Measurements from ENCODE around the gene KIRREL3. TPM values are rescaled to one million over a fixed set of nuclear protein-coding genes. Genes with fewer than 3 reads are reported as not detected.

KIRREL3 gene
- total RNA-seq: 10 to 100 TPM in 1 of 4 donors, 1 to 10 TPM in 1, under 1 TPM in 1, not detected in 1; 0.82 to 15.7 (median 1.4) TPM

DNA sequence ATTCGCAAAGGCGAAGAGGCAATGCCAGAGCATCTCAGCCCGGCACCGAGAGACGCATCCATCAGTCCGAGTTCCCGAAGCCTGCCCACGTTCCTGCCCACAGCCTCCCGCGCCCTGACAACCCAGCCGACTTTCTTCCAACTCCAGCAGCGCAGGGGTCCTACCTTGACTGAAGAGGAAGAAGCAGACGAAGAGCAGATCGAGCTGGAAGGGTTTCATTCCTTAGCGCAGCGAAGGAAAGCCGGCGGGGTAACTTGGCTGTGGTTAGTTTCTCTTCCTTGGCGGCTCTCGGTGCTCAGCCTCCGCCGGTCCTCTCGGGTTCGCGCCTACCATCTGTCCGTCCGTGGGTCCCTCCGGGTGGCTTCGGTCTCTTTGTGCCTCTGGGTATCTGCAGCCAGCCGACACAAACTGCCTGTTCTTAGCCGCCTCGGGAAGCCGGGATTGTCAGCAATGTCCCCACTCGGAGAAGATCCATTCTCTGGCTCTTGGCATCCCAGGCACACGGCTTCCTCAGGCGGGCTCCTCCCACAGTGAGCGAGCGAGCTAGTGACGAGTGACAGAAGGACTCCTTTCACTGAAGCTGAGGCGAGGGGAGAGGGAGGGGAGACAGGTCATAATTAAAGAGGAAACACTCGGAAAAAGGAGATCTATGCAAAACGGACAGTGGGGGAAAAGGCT, at the start of gene KIRREL3:
Gene KIRREL3, minus strand, starts transcription at position 480 of the 678 bp plus-strand sequence.
- TF ChIP-seq POLR2A (IDR thresholded peaks at IDR 0.05) (no peak), POLR2AphosphoS5 (IDR thresholded peaks at IDR 0.05) (no peak), EP300 (IDR thresholded peaks at IDR 0.05; ENCODE audit: low read depth) (no peak)
- TF ChIP-seq, protein P1, sequence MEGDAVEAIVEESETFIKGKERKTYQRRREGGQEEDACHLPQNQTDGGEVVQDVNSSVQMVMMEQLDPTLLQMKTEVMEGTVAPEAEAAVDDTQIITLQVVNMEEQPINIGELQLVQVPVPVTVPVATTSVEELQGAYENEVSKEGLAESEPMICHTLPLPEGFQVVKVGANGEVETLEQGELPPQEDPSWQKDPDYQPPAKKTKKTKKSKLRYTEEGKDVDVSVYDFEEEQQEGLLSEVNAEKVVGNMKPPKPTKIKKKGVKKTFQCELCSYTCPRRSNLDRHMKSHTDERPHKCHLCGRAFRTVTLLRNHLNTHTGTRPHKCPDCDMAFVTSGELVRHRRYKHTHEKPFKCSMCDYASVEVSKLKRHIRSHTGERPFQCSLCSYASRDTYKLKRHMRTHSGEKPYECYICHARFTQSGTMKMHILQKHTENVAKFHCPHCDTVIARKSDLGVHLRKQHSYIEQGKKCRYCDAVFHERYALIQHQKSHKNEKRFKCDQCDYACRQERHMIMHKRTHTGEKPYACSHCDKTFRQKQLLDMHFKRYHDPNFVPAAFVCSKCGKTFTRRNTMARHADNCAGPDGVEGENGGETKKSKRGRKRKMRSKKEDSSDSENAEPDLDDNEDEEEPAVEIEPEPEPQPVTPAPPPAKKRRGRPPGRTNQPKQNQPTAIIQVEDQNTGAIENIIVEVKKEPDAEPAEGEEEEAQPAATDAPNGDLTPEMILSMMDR (IDR thresholded peaks at IDR 0.05): no peak
- intact Hi-C loops (cut with DNase I; ENCODE audit: low total_unique reads): loop anchor here (5.0 kb wide), 1 partner anchor 1503 kb away; the partner anchor contains the start of gene FEZ1
- H3K36me3 ChIP-seq: no peaks in the 10 kb centered on the region
- 0 to 4% methylated on average over 3 to 41 of the region's 42 CpGs for WGBS, 2 donors (ENCODE audit: low coverage in 1 of 2)
- in situ Hi-C loops (cut with MboI; ENCODE audit: low pct_ligation_motif_present in 1 of 4, low pct_unique_long_range_greater_than_20kb in 1 of 4, low sequenced_read_pairs in 3 of 4): no loop called here
- H3K4me1 ChIP-seq: peaks cover 0 to 15% (median 12%) of the 10 kb centered on the region in 4 donors
- peaks cover 85% of the 10 kb centered on the region for H3K27me3 ChIP-seq
- DNase-seq: no peak
- H3K4me3 ChIP-seq: peak within 1 kb of the TSS in 3 of 4 donors; percentile 2 to 38 (median 10)
- no peak within 1 kb of the TSS for H3K27ac ChIP-seq
- no peaks in the 10 kb centered on the region for H3K9me3 ChIP-seq

DNA sequence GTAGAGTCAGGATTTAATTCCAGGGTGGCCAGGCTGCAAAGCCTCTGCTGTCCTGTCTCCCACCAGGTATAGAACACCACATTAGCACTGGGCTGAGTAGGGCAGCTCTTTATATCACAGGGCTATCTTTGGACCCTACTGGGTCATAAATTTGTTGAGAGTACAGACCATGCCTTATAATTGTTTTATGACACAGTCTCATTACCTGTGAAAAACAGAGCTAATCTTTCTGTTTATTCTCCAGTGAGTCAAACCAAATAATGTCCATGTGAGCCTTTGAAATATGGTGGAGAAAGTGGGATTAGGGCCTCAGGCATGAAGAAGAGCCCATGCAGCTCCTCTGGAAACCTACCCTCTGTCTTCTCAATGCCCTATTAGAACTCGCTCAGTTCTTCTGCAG, 49.6 kb upstream of the KIRREL3 start:
- WGBS, 2 donors (ENCODE audit: low coverage in 1 of 2): 56 to 75% methylated on average over 1 of the region's 1 CpG
- TF ChIP-seq POLR2AphosphoS5 (IDR thresholded peaks at IDR 0.05): no peak
- TF ChIP-seq, protein P1 (IDR thresholded peaks at IDR 0.05): no peak
- no peak for TF ChIP-seq EP300 (IDR thresholded peaks at IDR 0.05; ENCODE audit: low read depth)
- TF ChIP-seq POLR2A (IDR thresholded peaks at IDR 0.05): no peak
- Histone ChIP-seq H3K9me3 (no peaks in the 10 kb centered on the region), H3K4me3 (no peak overlapping the region), H3K27ac (peak overlapping the region in 1 of 4 donors; percentile 27), H3K36me3 (no peaks in the 10 kb centered on the region), H3K4me1 (peaks cover 3 to 25% (median 16%) of the 10 kb centered on the region in 4 donors), H3K27me3 (no peaks in the 10 kb centered on the region)
- in situ Hi-C loops (cut with MboI; ENCODE audit: low pct_ligation_motif_present in 1 of 4, low pct_unique_long_range_greater_than_20kb in 1 of 4, low sequenced_read_pairs in 3 of 4): no loop called here
- no peak for DNase-seq
- intact Hi-C loops (cut with DNase I; ENCODE audit: low total_unique reads): no loop called here

DNA sequence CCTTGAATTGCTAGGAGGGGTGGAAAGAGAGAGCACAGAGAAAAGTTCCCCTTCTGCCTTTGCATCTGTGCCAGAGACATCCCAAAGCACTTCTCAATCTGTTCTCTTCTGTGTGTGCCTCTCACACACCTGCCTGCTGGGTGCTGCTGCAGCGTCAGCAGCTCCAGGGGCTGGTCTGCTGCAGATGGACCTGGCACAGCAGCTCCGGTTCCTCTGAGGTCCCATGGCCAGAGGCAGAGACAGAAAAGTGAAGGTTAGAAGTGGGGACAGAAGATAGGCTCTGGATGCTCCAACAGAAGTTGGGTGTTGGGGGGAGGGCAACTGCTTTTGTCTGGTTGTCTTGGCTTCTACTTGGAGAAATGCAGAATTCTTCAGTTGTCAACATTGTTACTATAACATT, 48.9 kb upstream of the KIRREL3 start:
- H3K27ac ChIP-seq: peak overlapping the region in 1 of 4 donors; percentile 27
- TF ChIP-seq POLR2A (IDR thresholded peaks at IDR 0.05): no peak
- TF ChIP-seq EP300 (IDR thresholded peaks at IDR 0.05; ENCODE audit: low read depth): no peak
- no peak for TF ChIP-seq POLR2AphosphoS5 (IDR thresholded peaks at IDR 0.05)
- TF ChIP-seq, protein P1 (IDR thresholded peaks at IDR 0.05): no peak
- H3K4me3 ChIP-seq: no peak overlapping the region
- H3K27me3 ChIP-seq: no peaks in the 10 kb centered on the region
- WGBS, 2 donors (ENCODE audit: low coverage in 1 of 2): 75 to 83% methylated on average over 2 of the region's 2 CpGs
- H3K36me3 ChIP-seq: no peaks in the 10 kb centered on the region
- in situ Hi-C loops (cut with MboI; ENCODE audit: low pct_ligation_motif_present in 1 of 4, low pct_unique_long_range_greater_than_20kb in 1 of 4, low sequenced_read_pairs in 3 of 4) (no loop called here), intact Hi-C loops (cut with DNase I; ENCODE audit: low total_unique reads) (no loop called here)
- H3K4me1 ChIP-seq: peaks cover 3 to 26% (median 18%) of the 10 kb centered on the region in 4 donors
- DNase-seq: no peak
- no peaks in the 10 kb centered on the region for H3K9me3 ChIP-seq

DNA sequence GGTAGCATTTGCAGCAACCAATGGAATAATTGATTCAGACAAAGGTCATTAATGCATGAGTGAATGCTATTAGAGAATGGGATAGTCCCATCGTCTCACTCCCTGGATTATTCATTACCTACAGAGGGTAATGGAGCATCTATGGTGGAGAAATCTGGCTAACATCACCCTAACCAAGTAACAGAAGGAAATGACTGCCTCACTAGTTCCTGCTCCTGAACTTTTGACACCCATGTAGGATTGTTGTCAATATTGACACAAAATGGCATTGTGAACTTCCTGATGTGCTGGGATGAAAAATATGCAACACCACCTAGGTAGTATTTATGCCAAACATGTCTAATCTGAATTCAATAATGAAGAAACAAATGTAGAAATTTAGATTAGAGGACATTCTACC, 44.0 kb upstream of the KIRREL3 start:
- TF ChIP-seq POLR2AphosphoS5 (IDR thresholded peaks at IDR 0.05): peak in 1 of 3 donors; percentile 22
- TF ChIP-seq, protein P1 (IDR thresholded peaks at IDR 0.05): no peak
- Histone ChIP-seq H3K27ac (no peak overlapping the region), H3K4me3 (no peak overlapping the region), H3K27me3 (no peaks in the 10 kb centered on the region), H3K9me3 (no peaks in the 10 kb centered on the region), H3K36me3 (no peaks in the 10 kb centered on the region), H3K4me1 (peaks cover 0 to 16% (median 8%) of the 10 kb centered on the region in 4 donors)
- intact Hi-C loops (cut with DNase I; ENCODE audit: low total_unique reads) (no loop called here), in situ Hi-C loops (cut with MboI; ENCODE audit: low pct_ligation_motif_present in 1 of 4, low pct_unique_long_range_greater_than_20kb in 1 of 4, low sequenced_read_pairs in 3 of 4) (no loop called here)
- WGBS, 2 donors (ENCODE audit: low coverage in 1 of 2): 22 to 26% methylated on average over 1 of the region's 1 CpG
- no peak for DNase-seq
